ENCODE data around the gene KIR2DL3.

DNA sequence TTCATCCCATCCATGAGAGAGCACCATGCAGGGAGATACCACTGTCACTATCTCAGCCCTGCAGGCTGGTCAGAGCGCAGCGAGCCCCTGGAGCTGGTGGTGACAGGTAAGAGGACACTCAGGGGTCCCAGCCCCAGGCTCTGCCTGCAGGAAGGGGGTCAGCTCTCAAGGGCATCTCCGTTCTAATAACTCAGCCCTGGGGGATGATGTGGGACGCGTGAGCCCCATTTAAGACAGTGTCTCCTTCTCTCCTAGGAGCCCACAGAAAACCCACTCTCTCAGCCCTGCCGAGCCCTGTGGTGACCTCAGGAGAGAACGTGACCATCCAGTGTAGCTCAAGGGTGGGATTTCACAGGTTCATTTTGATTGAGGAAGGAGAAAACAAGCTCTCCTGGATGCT, 29.5 kb upstream of the KIR2DL3 start:
- TF ChIP-seq, protein P1, sequence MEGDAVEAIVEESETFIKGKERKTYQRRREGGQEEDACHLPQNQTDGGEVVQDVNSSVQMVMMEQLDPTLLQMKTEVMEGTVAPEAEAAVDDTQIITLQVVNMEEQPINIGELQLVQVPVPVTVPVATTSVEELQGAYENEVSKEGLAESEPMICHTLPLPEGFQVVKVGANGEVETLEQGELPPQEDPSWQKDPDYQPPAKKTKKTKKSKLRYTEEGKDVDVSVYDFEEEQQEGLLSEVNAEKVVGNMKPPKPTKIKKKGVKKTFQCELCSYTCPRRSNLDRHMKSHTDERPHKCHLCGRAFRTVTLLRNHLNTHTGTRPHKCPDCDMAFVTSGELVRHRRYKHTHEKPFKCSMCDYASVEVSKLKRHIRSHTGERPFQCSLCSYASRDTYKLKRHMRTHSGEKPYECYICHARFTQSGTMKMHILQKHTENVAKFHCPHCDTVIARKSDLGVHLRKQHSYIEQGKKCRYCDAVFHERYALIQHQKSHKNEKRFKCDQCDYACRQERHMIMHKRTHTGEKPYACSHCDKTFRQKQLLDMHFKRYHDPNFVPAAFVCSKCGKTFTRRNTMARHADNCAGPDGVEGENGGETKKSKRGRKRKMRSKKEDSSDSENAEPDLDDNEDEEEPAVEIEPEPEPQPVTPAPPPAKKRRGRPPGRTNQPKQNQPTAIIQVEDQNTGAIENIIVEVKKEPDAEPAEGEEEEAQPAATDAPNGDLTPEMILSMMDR (IDR thresholded peaks at IDR 0.05) = no peak
- no peak for TF ChIP-seq EP300 (IDR thresholded peaks at IDR 0.05)
